ENCODE results near the gene ASPDH. TPM values are rescaled to one million over a fixed set of nuclear protein-coding genes. Genes with fewer than 3 reads are reported as not detected.

The ASPDH gene
- total RNA-seq, 1 experiment from 2014 or later, result not detected

GRCh38 chr19:50537306-50537685, 23.6 kb upstream of the ASPDH start:
- H2AK5ac ChIP-seq (ENCODE audit: insufficient read length, low read length), result no peak overlapping the region
- no peak overlapping the region for H2BK120ac ChIP-seq (ENCODE audit: low read depth, low read length, poor library complexity, severe bottlenecking)
- peaks cover 6% of the 10 kb centered on the region for H3K9me3 ChIP-seq (ENCODE audit: control insufficient read depth, low read depth, low read length)
- Mint-ChIP-seq H3K27me3 (ENCODE audit: low read depth) (peaks cover 20% of the 10 kb centered on the region), H3K27ac (no peak overlapping the region), H3K9me3 (peaks cover 8% of the 10 kb centered on the region in 2 experiments; a peak in 4 of 5 replicates), H3K4me1 (peaks cover 2 to 5% of the 10 kb centered on the region in 2 experiments; a peak in 3 of 4 replicates), H3K36me3 (ENCODE audit: insufficient read depth in 1 of 3, low read depth in 3 of 3) (peaks cover 0 to 16% (median 15%) of the 10 kb centered on the region in 3 experiments; a peak in 4 of 7 replicates), H3K4me3 (no peak overlapping the region)
- DNase-seq, result no peak
- H2AFZ ChIP-seq (ENCODE audit: low read length), result no peak overlapping the region
- H3K23ac ChIP-seq (ENCODE audit: insufficient read length, low read depth, low read length), result no peak overlapping the region
- H4K5ac ChIP-seq (ENCODE audit: insufficient read length, low read depth, low read length), result no peak overlapping the region
- no peak overlapping the region for H4K91ac ChIP-seq (ENCODE audit: insufficient read length, low read depth, low read length)
- H2BK12ac ChIP-seq (ENCODE audit: insufficient read length, low read depth, low read length), result no peak overlapping the region
- H3K14ac ChIP-seq (ENCODE audit: insufficient read depth, low read length), result no peak overlapping the region
- no peaks in the 10 kb centered on the region for H3K23me2 ChIP-seq (ENCODE audit: insufficient read length, low read depth, low read length, poor library complexity, severe bottlenecking)
- no peaks in the 10 kb centered on the region for H3K79me2 ChIP-seq (ENCODE audit: insufficient read depth, low read length)
- H3K9ac ChIP-seq (ENCODE audit: extremely low read depth, insufficient read length, low read length), result no peak overlapping the region
- no peak overlapping the region for H3K4ac ChIP-seq (ENCODE audit: low read depth, low read length)
- H2BK15ac ChIP-seq (ENCODE audit: low read depth, low read length), result no peak overlapping the region
- H4K8ac ChIP-seq (replicated peaks; ENCODE audit: insufficient read length, low read depth, low read length), result no peak overlapping the region
- H3K18ac ChIP-seq (ENCODE audit: insufficient read length, low read depth, low read length), result no peak overlapping the region
- H3K27me3 ChIP-seq (ENCODE audit: insufficient read depth, low read length), result no peaks in the 10 kb centered on the region
- no peak overlapping the region for H3T11ph ChIP-seq (ENCODE audit: low read length)
- no CpG with 5 or more reads among the region's 18 CpGs for WGBS (ENCODE audit: extremely low coverage, insufficient read length, low lambda C conversion rate)
- no peak overlapping the region for H3K56ac ChIP-seq (ENCODE audit: insufficient read length, low read depth, low read length)
- H2BK5ac ChIP-seq (ENCODE audit: insufficient read length, low read length), result no peak overlapping the region
- no peak overlapping the region for H3K4me2 ChIP-seq (ENCODE audit: insufficient read depth, insufficient read length, low read length)
- no peaks in the 10 kb centered on the region for H4K20me1 ChIP-seq (ENCODE audit: control insufficient read depth, insufficient read depth, insufficient read length)
- no peaks in the 10 kb centered on the region for H3K4me1 ChIP-seq (ENCODE audit: insufficient read depth, low read length)
- no peak overlapping the region for H3K27ac ChIP-seq (ENCODE audit: insufficient read length, low read depth, low read length)
- no peaks in the 10 kb centered on the region for H3K79me1 ChIP-seq (ENCODE audit: insufficient read depth, low read depth, low read length, poor library complexity, severe bottlenecking)
- H2BK20ac ChIP-seq (ENCODE audit: low read depth, low read length, poor library complexity, severe bottlenecking), result no peak overlapping the region
- TF ChIP-seq CTCF (conservative IDR thresholded peaks at IDR 0.05), result no peak
